GM12872 (cell line): ENCODE results near the gene SLC4A9.

ENCODE experiments used
- CTCF ChIP-seq: IDR thresholded peaks from 3 replicates; pipeline ENCODE4 v1.5.1; 2011; ENCODE audit warnings: low read depth, mild to moderate bottlenecking, low read length, moderate library complexity; ENCODE audit not compliant: insufficient read depth

SLC4A9 gene

GRCh38 chr5:140398379-140398811, 38.4 kb downstream of the SLC4A9 start:
- TF ChIP-seq CTCF: no peak

GRCh38 chr5:140399979-140400729, 40.2 kb downstream of the SLC4A9 start:
- TF ChIP-seq CTCF: no peak

- no peak for TF ChIP-seq CTCF
These were observed 40.9 kb downstream of the SLC4A9 start for GRCh38 chr5:140400730-140401361.

GRCh38 chr5:140401362-140402257, 41.6 kb downstream of the SLC4A9 start, which contains the start of gene ANKHD1:
TSS of gene ANKHD1 (plus strand) at chr5:140401833. CDS start at chr5:140401968, 135 bp downstream.
- TF ChIP-seq CTCF: no peak

GRCh38 chr5:140402258-140403074, 42.5 kb downstream of the SLC4A9 start:
- TF ChIP-seq CTCF: no peak

GRCh38 chr5:140403613-140404012, 43.6 kb downstream of the SLC4A9 start:
- no peak for TF ChIP-seq CTCF
